AG09309 (cell line): ENCODE data around the gene CBL.
"Not testable (repeated sequence)": the region's sequence is repeated elsewhere in the genome, so short reads cannot be mapped to it uniquely, and the experiment has no call there.

ENCODE experiments used
- DNase-seq: peaks from one replicate; pipeline ENCODE4 v3.0.0-alpha.2; 2010; ENCODE audit warnings: low read depth
- H3K4me3 ChIP-seq: 2 replicates; pipeline ENCODE4 v1.5.1; 2011; ENCODE audit warnings: mild to moderate bottlenecking, low read depth, low read length, moderate library complexity; ENCODE audit not compliant: control insufficient read depth
- TF ChIP-seq, protein P1 (sequence below): IDR thresholded peaks from 2 replicates; pipeline ENCODE4 v1.5.1; 2011; ENCODE audit warnings: mild to moderate bottlenecking, low read depth, low read length, inconsistent platforms; ENCODE audit not compliant: insufficient read depth, control insufficient read depth; ENCODE audit errors: missing control alignments

Gene CBL

DNA sequence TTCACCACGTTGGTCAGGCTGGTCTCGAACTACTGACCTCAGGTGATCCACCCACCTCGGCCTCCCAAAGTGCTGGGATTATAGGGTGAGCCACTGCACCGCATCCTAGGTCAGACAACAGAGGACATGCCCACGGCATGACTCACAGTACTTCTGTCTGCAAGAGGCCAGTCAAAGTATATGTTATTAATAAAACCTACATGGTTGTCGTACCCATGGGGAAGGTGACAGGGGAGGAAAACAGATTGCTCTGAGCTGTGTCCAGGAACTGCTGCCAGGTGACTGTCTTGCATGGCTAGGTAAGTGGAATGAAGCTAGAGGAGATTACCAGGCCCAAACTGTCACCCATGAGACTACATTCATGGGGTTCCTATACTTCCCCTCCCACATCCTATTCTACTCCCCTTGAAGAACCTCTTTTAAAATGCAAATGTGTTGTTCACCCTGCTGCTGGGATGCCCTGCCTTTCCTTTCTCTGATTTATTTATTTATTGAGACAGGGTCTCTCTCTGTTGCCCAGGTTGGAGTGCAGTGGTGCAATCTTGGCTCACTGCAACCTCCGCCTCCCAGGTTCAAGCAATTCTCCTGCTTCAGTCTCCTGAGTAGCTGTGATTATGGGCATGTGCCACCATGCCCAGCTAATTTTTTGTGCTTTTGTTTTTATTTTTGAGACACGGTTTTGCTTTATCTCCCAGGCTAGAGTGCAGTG lies 39.6 kb upstream of the CBL start:
- no peak for DNase-seq
- H3K4me3 ChIP-seq, result no peak overlapping the region
- TF ChIP-seq, protein P1, sequence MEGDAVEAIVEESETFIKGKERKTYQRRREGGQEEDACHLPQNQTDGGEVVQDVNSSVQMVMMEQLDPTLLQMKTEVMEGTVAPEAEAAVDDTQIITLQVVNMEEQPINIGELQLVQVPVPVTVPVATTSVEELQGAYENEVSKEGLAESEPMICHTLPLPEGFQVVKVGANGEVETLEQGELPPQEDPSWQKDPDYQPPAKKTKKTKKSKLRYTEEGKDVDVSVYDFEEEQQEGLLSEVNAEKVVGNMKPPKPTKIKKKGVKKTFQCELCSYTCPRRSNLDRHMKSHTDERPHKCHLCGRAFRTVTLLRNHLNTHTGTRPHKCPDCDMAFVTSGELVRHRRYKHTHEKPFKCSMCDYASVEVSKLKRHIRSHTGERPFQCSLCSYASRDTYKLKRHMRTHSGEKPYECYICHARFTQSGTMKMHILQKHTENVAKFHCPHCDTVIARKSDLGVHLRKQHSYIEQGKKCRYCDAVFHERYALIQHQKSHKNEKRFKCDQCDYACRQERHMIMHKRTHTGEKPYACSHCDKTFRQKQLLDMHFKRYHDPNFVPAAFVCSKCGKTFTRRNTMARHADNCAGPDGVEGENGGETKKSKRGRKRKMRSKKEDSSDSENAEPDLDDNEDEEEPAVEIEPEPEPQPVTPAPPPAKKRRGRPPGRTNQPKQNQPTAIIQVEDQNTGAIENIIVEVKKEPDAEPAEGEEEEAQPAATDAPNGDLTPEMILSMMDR, result no peak

DNA sequence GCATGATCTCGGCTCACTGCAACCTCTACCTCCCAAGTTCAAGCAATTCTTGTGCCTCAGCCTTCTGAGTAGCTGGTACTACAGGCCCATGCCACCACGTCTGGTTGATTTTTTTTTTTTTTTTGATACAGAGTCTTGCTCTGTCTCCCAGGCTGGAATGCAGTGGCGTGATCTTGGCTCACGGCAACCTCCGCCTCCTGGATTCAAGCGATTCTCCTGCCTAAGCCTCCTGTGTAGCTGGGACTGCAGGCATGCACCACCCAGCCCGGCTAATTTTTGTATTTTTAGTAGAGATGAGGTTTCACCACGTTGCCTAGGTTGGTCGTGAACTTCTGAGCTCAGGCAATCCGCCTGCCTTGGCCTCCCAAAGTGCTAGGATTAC lies 39.1 kb upstream of the CBL start:
- H3K4me3 ChIP-seq, DNase-seq: not testable (repeated sequence)

DNA sequence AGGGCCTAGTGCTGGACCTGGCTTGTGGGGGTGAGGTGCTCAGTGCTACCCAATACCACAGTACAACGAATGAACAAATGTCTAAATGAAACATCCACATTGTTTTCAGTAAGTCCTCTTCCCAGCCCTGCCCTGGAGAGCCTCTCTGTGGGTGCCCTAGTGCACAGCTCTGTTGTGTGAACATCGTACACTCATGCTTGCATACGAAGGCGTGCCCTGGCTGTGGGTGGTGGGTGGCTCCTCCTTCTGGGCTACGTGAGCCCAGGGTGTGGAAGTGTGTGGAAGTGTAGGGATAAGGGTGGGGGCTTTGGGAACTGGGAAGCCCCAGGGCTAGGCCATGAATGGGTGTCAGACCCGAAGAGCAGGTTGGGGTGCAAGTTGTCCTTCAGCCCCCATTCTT lies 38.2 kb upstream of the CBL start:
- DNase-seq, result no peak
- TF ChIP-seq, protein P1, result no peak
- no peak overlapping the region for H3K4me3 ChIP-seq

DNA sequence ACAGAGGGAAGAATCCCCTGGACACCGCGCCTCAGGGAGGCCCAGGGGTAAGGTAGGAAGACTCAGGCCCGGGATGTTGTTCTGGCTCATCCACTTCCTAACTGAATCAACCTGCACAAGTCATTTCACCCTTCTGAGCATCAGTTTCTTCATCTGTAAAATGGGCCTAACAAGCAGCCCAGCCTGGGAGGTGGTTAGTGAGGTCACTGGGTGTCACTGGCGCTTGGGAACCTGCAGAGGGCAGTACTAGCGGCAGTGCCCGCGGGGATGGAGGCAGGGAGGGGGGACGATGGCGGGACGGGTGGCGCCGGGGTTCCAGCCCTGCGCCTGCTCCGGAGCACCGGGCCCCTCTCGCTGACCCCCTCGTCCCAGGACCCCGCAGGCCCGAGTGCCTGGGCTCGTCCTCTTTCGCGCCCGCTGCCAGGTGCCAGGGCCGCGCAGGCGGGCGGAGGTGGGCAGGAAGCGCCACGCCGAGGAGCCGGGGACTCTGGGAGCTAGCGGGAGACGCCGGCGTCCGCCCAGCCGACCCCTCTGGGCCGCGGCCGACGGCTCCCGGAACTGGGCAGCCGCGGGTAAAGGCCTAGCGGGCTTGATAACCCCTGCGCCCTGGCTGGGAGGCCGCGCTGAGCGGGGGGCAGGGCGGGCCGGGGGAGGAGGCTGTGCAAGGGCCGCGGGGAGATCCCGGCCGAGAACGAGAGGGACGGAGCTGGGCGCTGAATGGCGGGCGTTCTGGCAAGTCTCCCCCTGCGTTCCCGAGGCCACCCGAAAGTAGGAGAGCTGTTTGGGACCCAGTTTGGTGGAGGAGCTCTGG lies 37.5 kb upstream of the CBL start, which contains the start of gene NLRX1:
Gene NLRX1, plus strand, starts transcription at position 255 of the 811 bp plus-strand sequence. CDS start 2,679 bp downstream, outside the sequence.
- peak within 1 kb of the TSS; percentile 66 for H3K4me3 ChIP-seq

DNA sequence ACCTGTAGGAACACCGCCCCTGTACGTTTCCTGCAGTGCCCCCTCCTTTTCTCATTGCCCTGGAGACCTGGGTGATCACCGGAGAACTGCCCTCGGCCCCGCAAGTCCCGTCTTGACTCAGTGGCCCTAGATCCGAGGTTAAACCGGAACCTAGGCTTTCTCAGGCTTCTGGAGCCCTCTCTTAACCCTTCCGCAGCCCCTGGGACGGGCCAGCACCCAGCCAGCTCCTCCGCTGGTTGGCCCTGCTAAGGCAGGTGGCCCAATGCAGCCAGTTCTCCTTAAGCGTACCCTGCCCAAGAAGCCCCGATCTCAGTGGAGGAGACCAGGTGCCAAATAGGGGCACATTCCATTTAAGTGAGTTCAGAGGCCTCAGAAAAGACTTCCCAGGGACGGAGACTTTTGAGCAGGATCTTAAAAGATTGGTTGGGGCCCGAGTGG lies 36.8 kb upstream of the CBL start:
- TF ChIP-seq, protein P1, result no peak
- no peak for DNase-seq
- H3K4me3 ChIP-seq, result peak overlapping the region; percentile 66

More for the DNA sequence above, 37.5 kb upstream of the CBL start, which contains the start of gene NLRX1:
- TF ChIP-seq, protein P1, result peak; percentile 90
- DNase-seq, result peak; percentile 59

DNA sequence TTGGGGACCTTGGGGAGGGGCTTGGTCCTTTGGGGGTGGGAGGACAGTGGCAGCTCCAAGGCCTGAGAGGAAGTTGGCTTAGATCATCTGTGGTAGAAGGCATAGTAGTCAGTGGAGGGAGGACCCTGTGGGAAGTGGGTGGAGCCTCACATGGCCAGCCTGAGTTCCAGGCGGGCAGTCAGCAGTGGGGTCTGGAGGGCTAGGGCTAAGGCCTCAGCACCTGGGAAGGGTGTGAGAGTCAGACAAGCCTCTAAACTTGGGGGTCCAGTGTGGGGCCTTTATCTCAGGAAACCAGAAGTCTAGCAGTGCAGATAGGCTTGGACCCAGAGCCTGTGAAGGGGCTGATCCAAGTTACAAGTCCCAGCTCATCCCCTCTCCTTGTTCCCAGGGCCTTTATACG lies 33.6 kb upstream of the CBL start:
- TF ChIP-seq, protein P1, result no peak
- no peak overlapping the region for H3K4me3 ChIP-seq
- no peak for DNase-seq

DNA sequence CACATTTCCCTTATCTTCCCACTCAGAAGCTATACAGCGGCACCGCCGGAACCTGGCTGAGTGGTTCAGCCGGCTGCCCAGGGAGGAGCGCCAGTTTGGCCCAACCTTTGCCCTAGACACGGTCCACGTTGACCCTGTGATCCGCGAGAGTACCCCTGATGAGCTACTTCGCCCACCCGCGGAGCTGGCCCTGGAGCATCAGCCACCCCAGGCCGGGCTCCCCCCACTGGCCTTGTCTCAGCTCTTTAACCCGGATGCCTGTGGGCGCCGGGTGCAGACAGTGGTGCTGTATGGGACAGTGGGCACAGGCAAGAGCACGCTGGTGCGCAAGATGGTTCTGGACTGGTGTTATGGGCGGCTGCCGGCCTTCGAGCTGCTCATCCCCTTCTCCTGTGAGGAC lies 32.7 kb upstream of the CBL start:
- no peak overlapping the region for H3K4me3 ChIP-seq
- DNase-seq, result no peak
- TF ChIP-seq, protein P1, result no peak
